ENCODE data around the gene PIGT.
A peak's percentile ranks its signal among the peaks of the same experiment; 100 is the strongest.

PIGT gene

GRCh38 chr20:45400346-45401031, 15.5 kb upstream of the PIGT start:
- no peak for DNase-seq (ENCODE audit: low spot score)

- no peak for DNase-seq (ENCODE audit: low spot score)
Observed at GRCh38 chr20:45402946-45403345, 13.0 kb upstream of the PIGT start.

GRCh38 chr20:45404438-45404837, 11.5 kb upstream of the PIGT start:
- no peak for DNase-seq (ENCODE audit: low spot score)

- no peak for DNase-seq (ENCODE audit: low spot score)
Observed at GRCh38 chr20:45405571-45406259, 10.2 kb upstream of the PIGT start.

GRCh38 chr20:45406260-45407066, 9.5 kb upstream of the PIGT start:
- DNase-seq (ENCODE audit: low spot score) = peak; percentile 65

GRCh38 chr20:45407067-45407745, 8.7 kb upstream of the PIGT start:
- DNase-seq (ENCODE audit: low spot score) = peak; percentile 66

GRCh38 chr20:45407783-45408645, 7.9 kb upstream of the PIGT start, which contains the start of gene DBNDD2:
Gene DBNDD2, plus strand, starts transcription at chr20:45408289. Its CDS starts 179 bp downstream, at chr20:45408468.
- DNase-seq (ENCODE audit: low spot score) = peak; percentile 93

GRCh38 chr20:45408646-45409213, 7.2 kb upstream of the PIGT start:
- peak; percentile 71 for DNase-seq (ENCODE audit: low spot score)

GRCh38 chr20:45409521-45410272, 6.2 kb upstream of the PIGT start:
- no peak for DNase-seq (ENCODE audit: low spot score)

GRCh38 chr20:45410887-45411286, 5.1 kb upstream of the PIGT start:
- DNase-seq (ENCODE audit: low spot score) = no peak

- DNase-seq (ENCODE audit: low spot score) = no peak
Observed at GRCh38 chr20:45412653-45413052, 3.3 kb upstream of the PIGT start.

- no peak for DNase-seq (ENCODE audit: low spot score)
Observed at GRCh38 chr20:45413479-45413878, 2.5 kb upstream of the PIGT start.

- DNase-seq (ENCODE audit: low spot score) = no peak
Observed at GRCh38 chr20:45416917-45417316, 976 bp downstream of the PIGT start.

- peak; percentile 84 for DNase-seq (ENCODE audit: low spot score)
Observed at GRCh38 chr20:45419188-45420091, 3.5 kb downstream of the PIGT start.

- no peak for DNase-seq (ENCODE audit: low spot score)
Observed at GRCh38 chr20:45420125-45420524, 4.2 kb downstream of the PIGT start.

GRCh38 chr20:45423700-45424099, 7.8 kb downstream of the PIGT start:
- DNase-seq (ENCODE audit: low spot score) = no peak

- DNase-seq (ENCODE audit: low spot score) = no peak
Observed at GRCh38 chr20:45425561-45425960, 9.6 kb downstream of the PIGT start.

GRCh38 chr20:45426320-45427016, 10.5 kb downstream of the PIGT start:
- DNase-seq (ENCODE audit: low spot score) = peak; percentile 61

Measured in Ammon's horn (tissue), 1 donor.